Measurements from ENCODE around the gene CACNA1C.

Gene CACNA1C

DNA sequence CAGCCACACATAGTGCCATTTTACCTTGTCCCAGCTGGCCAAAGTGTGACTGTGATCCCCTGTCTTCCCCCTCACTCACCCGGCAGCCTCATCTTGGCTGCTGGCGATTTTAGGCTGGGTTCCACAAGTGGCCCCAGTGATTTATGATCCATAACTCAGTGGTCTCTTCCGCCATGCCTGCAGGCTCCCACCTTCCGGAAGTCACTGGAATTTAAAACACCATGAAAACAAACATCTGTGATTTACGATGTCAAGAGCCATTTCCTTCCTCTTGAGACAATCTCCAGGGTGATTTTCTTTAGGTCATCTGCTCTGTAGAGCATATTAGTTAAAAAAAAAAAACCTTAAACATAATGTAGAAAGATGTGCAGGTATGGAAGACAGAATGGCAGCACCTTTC is 282.3 kb downstream of the CACNA1C start:
- Histone ChIP-seq H3K36me3 (ENCODE audit: control insufficient read depth in 5 of 5, insufficient read depth in 5 of 5, low read length in 5 of 5) (no peaks in the 10 kb centered on the region), H3K27me3 (ENCODE audit: control insufficient read depth in 5 of 5, insufficient read depth in 4 of 5, low read length in 5 of 5) (no peaks in the 10 kb centered on the region), H3K4me1 (ENCODE audit: control insufficient read depth in 5 of 5, insufficient read depth in 5 of 5, low read length in 5 of 5) (peaks cover 0 to 24% (median 15%) of the 10 kb centered on the region in 5 donors), H3K4me3 (ENCODE audit: low read depth in 1 of 5, low read length in 5 of 5) (peak overlapping the region in 1 of 5 donors; percentile 2), H3K27ac (ENCODE audit: low read depth, low read length) (no peak overlapping the region), H3K9me3 (ENCODE audit: control insufficient read depth in 5 of 5, low read length in 5 of 5) (no peaks in the 10 kb centered on the region), H3K9ac (ENCODE audit: low read length in 5 of 5) (no peak overlapping the region)

DNA sequence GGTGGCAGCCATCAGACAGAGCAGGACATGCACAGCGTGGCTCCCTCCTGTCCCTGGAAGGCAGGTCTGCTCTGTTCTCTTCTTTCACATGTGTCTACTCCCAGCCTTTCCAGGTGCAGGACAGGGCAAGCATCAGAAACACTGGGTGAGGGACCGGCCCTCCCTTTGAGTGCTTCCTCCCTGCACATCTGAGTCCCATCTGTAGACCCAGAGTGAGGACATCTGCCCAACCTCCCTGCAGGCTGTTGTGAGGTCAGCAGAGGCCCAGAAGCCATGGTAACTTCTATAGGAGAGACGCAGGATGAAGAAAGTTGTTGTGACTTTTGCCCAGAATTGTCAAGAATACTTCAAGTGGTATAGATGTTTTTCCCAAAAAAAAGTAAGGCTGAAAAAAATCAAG is 282.7 kb downstream of the CACNA1C start:
- Histone ChIP-seq H3K9me3 (ENCODE audit: control insufficient read depth in 5 of 5, low read length in 5 of 5) (no peaks in the 10 kb centered on the region), H3K36me3 (ENCODE audit: control insufficient read depth in 5 of 5, insufficient read depth in 5 of 5, low read length in 5 of 5) (no peaks in the 10 kb centered on the region), H3K27ac (ENCODE audit: low read depth, low read length) (no peak overlapping the region), H3K9ac (ENCODE audit: low read length in 5 of 5) (no peak overlapping the region), H3K27me3 (ENCODE audit: control insufficient read depth in 5 of 5, insufficient read depth in 4 of 5, low read length in 5 of 5) (no peaks in the 10 kb centered on the region), H3K4me3 (ENCODE audit: low read depth in 1 of 5, low read length in 5 of 5) (peak overlapping the region in 1 of 5 donors; percentile 2), H3K4me1 (ENCODE audit: control insufficient read depth in 5 of 5, insufficient read depth in 5 of 5, low read length in 5 of 5) (peaks cover 0 to 24% (median 15%) of the 10 kb centered on the region in 5 donors)

DNA sequence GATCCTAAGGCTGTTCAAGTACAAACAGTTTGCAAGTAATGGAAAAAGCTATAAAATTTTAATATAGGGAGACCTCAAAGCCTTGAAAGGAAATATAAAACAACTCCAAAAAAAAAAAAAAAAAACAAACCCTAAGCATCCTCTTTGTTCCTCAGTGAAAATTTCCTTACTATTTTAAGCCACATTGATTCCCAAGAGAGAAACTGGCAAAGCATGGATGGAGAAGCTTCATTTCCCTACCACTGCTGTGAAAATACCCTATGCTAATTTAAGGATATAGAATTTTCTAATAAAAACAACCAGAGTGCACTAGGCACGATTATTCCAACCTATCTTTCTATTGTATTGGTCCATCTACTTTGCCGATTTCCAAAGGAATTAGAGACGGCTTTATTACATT is 283.1 kb downstream of the CACNA1C start:
- H3K36me3 ChIP-seq (ENCODE audit: control insufficient read depth in 5 of 5, insufficient read depth in 5 of 5, low read length in 5 of 5), result no peaks in the 10 kb centered on the region
- H3K27ac ChIP-seq (ENCODE audit: low read depth, low read length), result no peak overlapping the region
- H3K4me3 ChIP-seq (ENCODE audit: low read depth in 1 of 5, low read length in 5 of 5), result no peak overlapping the region
- no peaks in the 10 kb centered on the region for H3K9me3 ChIP-seq (ENCODE audit: control insufficient read depth in 5 of 5, low read length in 5 of 5)
- H3K9ac ChIP-seq (ENCODE audit: low read length in 5 of 5), result no peak overlapping the region
- H3K4me1 ChIP-seq (ENCODE audit: control insufficient read depth in 5 of 5, insufficient read depth in 5 of 5, low read length in 5 of 5), result peaks cover 0 to 24% (median 17%) of the 10 kb centered on the region in 5 donors
- H3K27me3 ChIP-seq (ENCODE audit: control insufficient read depth in 5 of 5, insufficient read depth in 4 of 5, low read length in 5 of 5), result no peaks in the 10 kb centered on the region

DNA sequence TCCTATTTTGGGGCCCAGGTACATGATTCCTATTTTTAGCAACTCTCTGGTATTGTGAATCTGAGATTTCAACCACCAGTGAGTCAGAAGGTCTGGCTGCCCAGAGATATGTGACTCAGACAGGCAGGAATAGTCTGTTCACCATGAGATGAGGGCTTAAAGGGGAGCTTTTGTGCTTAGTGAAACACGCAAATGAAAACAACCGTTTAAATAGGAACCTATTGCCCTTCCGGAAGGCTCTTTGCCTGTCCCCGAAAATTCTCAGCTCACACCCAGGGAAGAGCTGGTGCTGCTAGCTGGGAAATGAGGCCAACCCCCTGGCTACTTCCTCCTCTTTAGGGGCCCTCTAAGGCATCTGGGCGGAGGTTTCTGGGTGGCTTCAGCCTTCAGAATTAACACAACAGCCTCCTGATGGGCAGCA is 283.6 kb downstream of the CACNA1C start:
- Histone ChIP-seq H3K36me3 (ENCODE audit: control insufficient read depth in 5 of 5, insufficient read depth in 5 of 5, low read length in 5 of 5) (no peaks in the 10 kb centered on the region), H3K4me1 (ENCODE audit: control insufficient read depth in 5 of 5, insufficient read depth in 5 of 5, low read length in 5 of 5) (peaks cover 0 to 22% (median 19%) of the 10 kb centered on the region in 5 donors), H3K9me3 (ENCODE audit: control insufficient read depth in 5 of 5, low read length in 5 of 5) (no peaks in the 10 kb centered on the region), H3K9ac (ENCODE audit: low read length in 5 of 5) (no peak overlapping the region), H3K27ac (ENCODE audit: low read depth, low read length) (peak overlapping the region; percentile 9), H3K4me3 (ENCODE audit: low read depth in 1 of 5, low read length in 5 of 5) (no peak overlapping the region), H3K27me3 (ENCODE audit: control insufficient read depth in 5 of 5, insufficient read depth in 4 of 5, low read length in 5 of 5) (no peaks in the 10 kb centered on the region)

DNA sequence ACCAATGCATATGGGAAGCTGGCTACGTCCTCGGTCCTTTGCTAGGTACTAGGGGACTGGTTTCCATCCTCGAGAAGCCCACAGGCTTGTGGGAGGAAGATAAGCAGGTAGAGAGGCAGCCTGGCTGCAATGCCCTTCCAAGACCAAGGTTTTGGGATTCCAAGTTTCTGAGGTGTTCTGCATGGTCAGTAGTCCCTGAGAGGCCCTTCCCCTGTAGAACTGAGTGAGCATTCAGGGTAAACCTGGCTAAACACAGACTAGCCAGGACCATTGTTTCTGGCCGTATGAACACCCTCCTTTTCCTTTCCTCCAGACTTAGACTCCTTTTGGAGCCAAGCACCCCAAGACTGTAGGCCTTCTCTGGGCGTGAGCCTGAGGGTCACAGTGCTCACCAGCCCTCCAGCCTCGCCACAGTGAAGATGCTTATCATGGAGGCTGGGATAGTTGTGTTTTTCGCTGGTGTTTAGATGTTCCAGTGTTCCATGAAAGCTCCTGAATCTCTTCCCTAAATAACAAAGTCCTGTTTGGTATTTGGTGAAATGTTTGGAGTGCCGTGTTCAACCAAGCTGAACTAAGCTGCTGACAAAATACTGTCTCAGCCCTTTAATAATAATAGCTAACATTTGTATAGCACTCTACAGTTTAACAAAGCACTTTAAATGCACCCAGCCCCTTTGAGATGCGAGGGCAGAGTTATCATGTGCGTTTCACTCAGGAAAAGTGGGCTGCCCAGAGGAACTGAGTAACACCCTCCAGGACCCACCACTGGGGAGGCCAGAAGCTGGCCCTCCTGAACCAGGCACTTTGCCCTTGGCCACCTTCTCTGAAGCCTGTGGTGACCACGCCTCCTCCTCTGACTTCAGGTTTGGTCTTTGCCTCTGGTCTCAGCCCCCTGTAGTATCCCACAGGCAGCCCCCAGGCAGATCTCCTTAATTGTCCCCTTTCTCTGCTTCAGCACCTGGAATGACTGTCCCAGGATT is 284.5 kb downstream of the CACNA1C start:
- no peaks in the 10 kb centered on the region for H3K9me3 ChIP-seq (ENCODE audit: control insufficient read depth in 5 of 5, low read length in 5 of 5)
- H3K4me3 ChIP-seq (ENCODE audit: low read depth in 1 of 5, low read length in 5 of 5), result no peak overlapping the region
- peak overlapping the region; percentile 9 for H3K27ac ChIP-seq (ENCODE audit: low read depth, low read length)
- no peaks in the 10 kb centered on the region for H3K36me3 ChIP-seq (ENCODE audit: control insufficient read depth in 5 of 5, insufficient read depth in 5 of 5, low read length in 5 of 5)
- peaks cover 0 to 25% (median 23%) of the 10 kb centered on the region in 5 donors for H3K4me1 ChIP-seq (ENCODE audit: control insufficient read depth in 5 of 5, insufficient read depth in 5 of 5, low read length in 5 of 5)
- no peaks in the 10 kb centered on the region for H3K27me3 ChIP-seq (ENCODE audit: control insufficient read depth in 5 of 5, insufficient read depth in 4 of 5, low read length in 5 of 5)
- H3K9ac ChIP-seq (ENCODE audit: low read length in 5 of 5), result no peak overlapping the region

DNA sequence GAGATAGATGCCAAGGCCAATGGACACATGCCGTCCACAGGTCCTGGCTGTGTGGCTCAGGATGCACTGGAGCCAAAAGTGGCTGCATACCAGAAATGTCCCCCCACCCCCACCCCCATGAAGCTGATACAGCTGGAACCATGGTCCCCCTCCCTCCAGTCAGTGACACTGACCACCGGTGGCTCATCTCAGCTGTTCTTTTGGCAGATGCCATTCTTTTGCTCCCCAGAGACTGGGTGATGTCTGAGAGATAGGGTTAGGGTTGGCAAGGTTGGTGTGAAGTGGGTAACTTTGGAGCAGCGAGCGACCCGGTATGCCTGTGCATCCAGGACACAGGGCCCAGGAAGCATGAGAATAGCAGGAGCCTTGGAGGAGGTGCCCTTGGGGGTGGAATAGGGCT is 285.6 kb downstream of the CACNA1C start:
- no peak overlapping the region for H3K4me3 ChIP-seq (ENCODE audit: low read depth in 1 of 5, low read length in 5 of 5)
- H3K4me1 ChIP-seq (ENCODE audit: control insufficient read depth in 5 of 5, insufficient read depth in 5 of 5, low read length in 5 of 5), result peaks cover 0 to 21% (median 14%) of the 10 kb centered on the region in 5 donors
- H3K27me3 ChIP-seq (ENCODE audit: control insufficient read depth in 5 of 5, insufficient read depth in 4 of 5, low read length in 5 of 5), result no peaks in the 10 kb centered on the region
- no peak overlapping the region for H3K27ac ChIP-seq (ENCODE audit: low read depth, low read length)
- H3K9me3 ChIP-seq (ENCODE audit: control insufficient read depth in 5 of 5, low read length in 5 of 5), result no peaks in the 10 kb centered on the region
- H3K9ac ChIP-seq (ENCODE audit: low read length in 5 of 5), result no peak overlapping the region
- no peaks in the 10 kb centered on the region for H3K36me3 ChIP-seq (ENCODE audit: control insufficient read depth in 5 of 5, insufficient read depth in 5 of 5, low read length in 5 of 5)

DNA sequence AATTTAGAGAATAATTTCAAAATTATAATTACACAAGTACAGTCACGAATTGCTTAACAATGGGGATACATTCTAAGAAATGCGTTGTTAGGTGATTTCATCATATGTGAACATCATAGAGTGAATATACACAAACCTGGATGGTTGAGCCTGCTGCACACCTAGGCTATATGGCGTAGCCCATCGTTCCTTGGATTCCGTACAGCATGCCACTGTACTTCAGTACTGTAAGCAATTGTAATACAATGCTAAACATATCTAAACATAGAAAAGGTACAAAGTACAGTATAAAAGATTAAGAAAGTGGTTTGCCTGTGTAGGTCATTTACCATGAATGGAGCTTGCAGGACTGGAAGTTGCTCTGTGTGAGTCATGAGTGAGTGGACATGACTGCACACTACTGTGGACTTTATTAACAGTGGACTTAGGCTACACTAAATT is 286.2 kb downstream of the CACNA1C start:
- H3K27ac ChIP-seq (ENCODE audit: low read depth, low read length), result no peak overlapping the region
- H3K4me1 ChIP-seq (ENCODE audit: control insufficient read depth in 5 of 5, insufficient read depth in 5 of 5, low read length in 5 of 5), result peaks cover 0 to 21% (median 16%) of the 10 kb centered on the region in 5 donors
- no peaks in the 10 kb centered on the region for H3K9me3 ChIP-seq (ENCODE audit: control insufficient read depth in 5 of 5, low read length in 5 of 5)

DNA sequence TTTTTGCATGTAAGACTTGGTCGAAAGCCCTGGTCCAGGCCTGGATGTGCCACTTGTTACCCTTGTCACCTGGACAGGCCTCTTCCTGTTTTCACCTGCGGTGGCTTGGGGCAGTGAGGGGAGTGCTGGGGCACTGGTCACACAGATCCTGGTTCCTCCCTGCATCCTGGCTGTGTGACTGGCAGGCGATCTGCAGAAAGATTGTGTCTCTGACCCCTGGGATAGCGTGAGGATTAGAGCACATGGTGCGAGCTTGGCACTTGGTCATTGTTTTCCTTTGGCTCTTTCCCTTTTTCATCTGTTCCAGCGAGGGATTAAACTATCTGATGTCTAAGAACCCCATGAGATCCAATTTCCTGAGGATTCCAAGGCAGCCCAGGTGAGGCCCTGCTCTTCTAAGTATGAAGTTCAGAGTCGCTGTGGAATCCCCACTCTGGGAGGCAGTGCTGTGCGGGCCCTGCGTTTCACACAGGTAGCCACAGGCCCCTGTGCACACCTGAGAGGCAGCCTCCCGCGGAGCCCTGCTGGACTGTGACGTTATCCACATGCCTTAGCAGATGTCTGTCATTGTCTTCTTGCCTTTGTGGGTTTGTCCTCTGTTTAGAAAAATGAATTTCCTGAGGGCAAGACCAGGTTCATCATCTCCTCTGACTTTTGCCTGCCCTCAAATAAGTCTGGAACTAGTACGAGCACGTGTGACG is 288.4 kb downstream of the CACNA1C start:
- H3K9me3 ChIP-seq (ENCODE audit: control insufficient read depth in 5 of 5, low read length in 5 of 5), result no peaks in the 10 kb centered on the region
- H3K4me3 ChIP-seq (ENCODE audit: low read depth in 1 of 5, low read length in 5 of 5), result no peak overlapping the region
- H3K36me3 ChIP-seq (ENCODE audit: control insufficient read depth in 5 of 5, insufficient read depth in 5 of 5, low read length in 5 of 5), result no peaks in the 10 kb centered on the region
- no peak overlapping the region for H3K9ac ChIP-seq (ENCODE audit: low read length in 5 of 5)
- H3K27ac ChIP-seq (ENCODE audit: low read depth, low read length), result peak overlapping the region; percentile 25
- H3K27me3 ChIP-seq (ENCODE audit: control insufficient read depth in 5 of 5, insufficient read depth in 4 of 5, low read length in 5 of 5), result no peaks in the 10 kb centered on the region
- peaks cover 2 to 37% (median 30%) of the 10 kb centered on the region in 5 donors for H3K4me1 ChIP-seq (ENCODE audit: control insufficient read depth in 5 of 5, insufficient read depth in 5 of 5, low read length in 5 of 5)

More for the DNA sequence above, 286.2 kb downstream of the CACNA1C start:
- Histone ChIP-seq H3K27me3 (ENCODE audit: control insufficient read depth in 5 of 5, insufficient read depth in 4 of 5, low read length in 5 of 5) (no peaks in the 10 kb centered on the region), H3K9ac (ENCODE audit: low read length in 5 of 5) (no peak overlapping the region), H3K4me3 (ENCODE audit: low read depth in 1 of 5, low read length in 5 of 5) (no peak overlapping the region), H3K36me3 (ENCODE audit: control insufficient read depth in 5 of 5, insufficient read depth in 5 of 5, low read length in 5 of 5) (no peaks in the 10 kb centered on the region)

DNA sequence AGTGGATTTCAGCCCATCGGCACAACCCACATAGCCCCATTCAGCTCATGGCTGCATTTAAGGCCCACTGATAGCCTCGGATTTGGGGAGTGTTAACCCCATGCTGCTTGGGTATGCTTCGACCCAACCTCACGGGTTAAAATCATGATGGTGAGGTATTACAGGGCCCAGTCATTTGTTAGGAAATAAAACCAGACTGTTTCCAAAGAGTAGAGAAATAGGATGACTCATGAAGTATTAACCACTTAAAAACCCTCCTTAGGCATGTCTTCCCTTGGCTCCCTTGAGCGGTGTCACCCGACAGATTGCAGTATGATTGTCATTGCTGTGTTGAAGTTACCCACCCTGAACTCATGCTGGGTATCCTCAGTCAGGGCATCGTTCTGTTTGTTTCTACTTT is 289.1 kb downstream of the CACNA1C start:
- Histone ChIP-seq H3K4me1 (ENCODE audit: control insufficient read depth in 5 of 5, insufficient read depth in 5 of 5, low read length in 5 of 5) (peaks cover 2 to 35% (median 31%) of the 10 kb centered on the region in 5 donors), H3K36me3 (ENCODE audit: control insufficient read depth in 5 of 5, insufficient read depth in 5 of 5, low read length in 5 of 5) (no peaks in the 10 kb centered on the region), H3K9ac (ENCODE audit: low read length in 5 of 5) (no peak overlapping the region), H3K4me3 (ENCODE audit: low read depth in 1 of 5, low read length in 5 of 5) (no peak overlapping the region), H3K27ac (ENCODE audit: low read depth, low read length) (peak overlapping the region; percentile 25), H3K27me3 (ENCODE audit: control insufficient read depth in 5 of 5, insufficient read depth in 4 of 5, low read length in 5 of 5) (no peaks in the 10 kb centered on the region), H3K9me3 (ENCODE audit: control insufficient read depth in 5 of 5, low read length in 5 of 5) (no peaks in the 10 kb centered on the region)

DNA sequence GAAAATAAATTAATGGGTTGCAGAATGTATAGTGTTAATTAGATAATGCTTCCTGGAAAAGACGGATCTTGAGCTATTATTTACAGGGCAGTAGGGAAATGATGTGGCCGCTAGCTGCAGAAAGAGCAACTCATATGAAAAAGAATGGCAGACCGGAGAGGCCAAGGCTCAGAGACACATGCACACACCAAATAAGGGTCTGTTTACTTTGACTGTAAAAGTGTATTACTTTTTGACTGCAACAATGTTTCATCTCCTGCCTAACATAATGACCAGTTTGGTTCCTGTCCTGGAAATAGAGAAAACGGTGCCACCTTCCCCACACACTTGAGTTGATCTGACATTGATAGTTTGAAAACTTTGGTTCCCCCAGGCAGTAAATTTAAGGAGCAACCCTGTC is 290.9 kb downstream of the CACNA1C start:
- Histone ChIP-seq H3K4me3 (ENCODE audit: low read depth in 1 of 5, low read length in 5 of 5) (no peak overlapping the region), H3K9me3 (ENCODE audit: control insufficient read depth in 5 of 5, low read length in 5 of 5) (no peaks in the 10 kb centered on the region), H3K4me1 (ENCODE audit: control insufficient read depth in 5 of 5, insufficient read depth in 5 of 5, low read length in 5 of 5) (peaks cover 2 to 35% (median 30%) of the 10 kb centered on the region in 5 donors), H3K27ac (ENCODE audit: low read depth, low read length) (no peak overlapping the region), H3K36me3 (ENCODE audit: control insufficient read depth in 5 of 5, insufficient read depth in 5 of 5, low read length in 5 of 5) (no peaks in the 10 kb centered on the region), H3K9ac (ENCODE audit: low read length in 5 of 5) (no peak overlapping the region), H3K27me3 (ENCODE audit: control insufficient read depth in 5 of 5, insufficient read depth in 4 of 5, low read length in 5 of 5) (no peaks in the 10 kb centered on the region)
